ENCODE measurements around the gene HDHD5. TPM values are rescaled to one million over a fixed set of nuclear protein-coding genes. Genes with fewer than 3 reads are reported as not detected.
A peak's percentile ranks its signal among the peaks of the same experiment; 100 is the strongest.

HDHD5 gene
- total and polyA plus RNA-seq, 2 of the 13 experiments (the other 11 are each of a cell fraction or from before 2014, with no cell fraction given) = not detected

- DNase-seq (ENCODE audit: low spot score) = peak; percentile 79
- no peak for FAIRE-seq
- 0 out of 2 replicates have a peak, but pooled peaks have one; percentile 28 for TF ChIP-seq KDM4B (CRISPR knock-in tag; IDR thresholded peaks at IDR 0.05)
- TF ChIP-seq CSRNP2 (CRISPR knock-in tag; conservative IDR thresholded peaks at IDR 0.05; ENCODE audit: low read depth) = no peak
- no peak for TF ChIP-seq CCAR2 (optimal IDR thresholded peaks at IDR 0.05; ENCODE audit: low read depth, low read length)
- no peak for TF ChIP-seq ZNF17 (CRISPR knock-in tag; IDR thresholded peaks at IDR 0.05)
- TF ChIP-seq, protein P1, sequence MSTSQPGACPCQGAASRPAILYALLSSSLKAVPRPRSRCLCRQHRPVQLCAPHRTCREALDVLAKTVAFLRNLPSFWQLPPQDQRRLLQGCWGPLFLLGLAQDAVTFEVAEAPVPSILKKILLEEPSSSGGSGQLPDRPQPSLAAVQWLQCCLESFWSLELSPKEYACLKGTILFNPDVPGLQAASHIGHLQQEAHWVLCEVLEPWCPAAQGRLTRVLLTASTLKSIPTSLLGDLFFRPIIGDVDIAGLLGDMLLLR (CRISPR knock-in tag; IDR thresholded peaks at IDR 0.05) = no peak
- TF ChIP-seq HNF4A (CRISPR knock-in tag; IDR thresholded peaks at IDR 0.05) = no peak
- TF ChIP-seq SIN3B (IDR thresholded peaks at IDR 0.05; ENCODE audit: low read length) = no peak
- no peak for TF ChIP-seq ATAD3A (CRISPR knock-in tag; IDR thresholded peaks at IDR 0.05)
- peak; percentile 59; the same call in 1 of the 2 replicates for TF ChIP-seq ZNF564 (CRISPR knock-in tag; IDR thresholded peaks at IDR 0.05)
- TF ChIP-seq NR2F6 (IDR thresholded peaks at IDR 0.05) = no peak
- 0 out of 2 replicates have a peak, but pooled peaks have one; percentile 25 for TF ChIP-seq NR2F6 (CRISPR knock-in tag; IDR thresholded peaks at IDR 0.05)
- TF ChIP-seq ZNF775 (CRISPR knock-in tag; IDR thresholded peaks at IDR 0.05; ENCODE audit: borderline replicate concordance) = no peak
- TF ChIP-seq FOXM1 (CRISPR knock-in tag; IDR thresholded peaks at IDR 0.05) = no peak
- no peak for TF ChIP-seq ZBTB21 (CRISPR knock-in tag; IDR thresholded peaks at IDR 0.05)
- TF ChIP-seq, protein P2, sequence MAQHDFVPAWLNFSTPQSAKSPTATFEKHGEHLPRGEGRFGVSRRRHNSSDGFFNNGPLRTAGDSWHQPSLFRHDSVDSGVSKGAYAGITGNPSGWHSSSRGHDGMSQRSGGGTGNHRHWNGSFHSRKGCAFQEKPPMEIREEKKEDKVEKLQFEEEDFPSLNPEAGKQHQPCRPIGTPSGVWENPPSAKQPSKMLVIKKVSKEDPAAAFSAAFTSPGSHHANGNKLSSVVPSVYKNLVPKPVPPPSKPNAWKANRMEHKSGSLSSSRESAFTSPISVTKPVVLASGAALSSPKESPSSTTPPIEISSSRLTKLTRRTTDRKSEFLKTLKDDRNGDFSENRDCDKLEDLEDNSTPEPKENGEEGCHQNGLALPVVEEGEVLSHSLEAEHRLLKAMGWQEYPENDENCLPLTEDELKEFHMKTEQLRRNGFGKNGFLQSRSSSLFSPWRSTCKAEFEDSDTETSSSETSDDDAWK (CRISPR knock-in tag; IDR thresholded peaks at IDR 0.05) = no peak
- no peak for TF ChIP-seq TCF7L2 (IDR thresholded peaks at IDR 0.05; ENCODE audit: low read depth, low read length)
Observed at GRCh38 chr22:17171153-17172028, 12.3 kb upstream of the HDHD5 start.

More at GRCh38 chr22:17171153-17172028, 12.3 kb upstream of the HDHD5 start:
- no TSS peak for BruUV-seq (replicated peaks)
- intact Hi-C loops (cut with micrococcal nuclease; ENCODE audit: unreplicated experiment) = loop anchor here (1.0 to 5.0 kb wide), 3 partner anchors 30 to 331 kb away; no protein-coding TSS in a partner anchor
- Histone ChIP-seq H3K9ac (ENCODE audit: insufficient read depth, low read depth, low read length) (peak overlapping the region; percentile 39; the same call in 1 of the 2 replicates), H3K36me3 (replicated peaks in 1 of 2; ENCODE audit: control insufficient read depth in 1 of 2, insufficient read depth in 2 of 2, low read length in 2 of 2) (no peaks in the 10 kb centered on the region), H3K9me3 (ENCODE audit: low read length) (no peaks in the 10 kb centered on the region), H3K27ac (ENCODE audit: extremely low read length, insufficient read depth, low read length) (peak overlapping the region; percentile 44), H3K4me3 (replicated peaks in 1 of 3; ENCODE audit: insufficient read depth in 1 of 3, low read depth in 2 of 3, low read length in 3 of 3) (peak overlapping the region; percentile 49 to 78 (median 68); a peak in 5 of 6 replicates), H3K79me2 (ENCODE audit: insufficient read depth, low read length) (no peaks in the 10 kb centered on the region), H3K27me3 (ENCODE audit: control insufficient read depth in 1 of 2, insufficient read depth in 2 of 2, low read length in 2 of 2) (no peaks in the 10 kb centered on the region), H3K4me2 (ENCODE audit: low read depth, low read length) (peak overlapping the region; percentile 88), H3K4me1 (ENCODE audit: insufficient read depth, low read length) (no peaks in the 10 kb centered on the region), H2AFZ (ENCODE audit: low read length) (peak overlapping the region; percentile 83), H4K20me1 (ENCODE audit: insufficient read depth, low read length) (no peaks in the 10 kb centered on the region)
- ATAC-seq = peak; percentile 96
- in situ Hi-C loops (cut with HindIII; ENCODE audit: extremely low pct_ligation_motif_present, low pct_unique_long_range_greater_than_20kb) = loop anchor here (10.0 kb wide), 1 partner anchor 97 kb away; no protein-coding TSS in a partner anchor
- WGBS (ENCODE audit: low lambda C conversion rate) = under 1% methylated on average over 8 of the region's 83 CpGs
- ChIA-PET POLR2A (interaction anchor here (1.0 to 1.7 kb wide), 3 partner anchors 30 to 97 kb away, joined by 4 to 13 read pairs (median 7); no protein-coding TSS in a partner anchor), CTCF (ENCODE audit: low intra/inter-chr PET ratio, low total read pairs) (interaction anchor here (1.4 to 1.7 kb wide), 2 partner anchors 96 to 329 kb away, joined by 8 to 9 read pairs; no protein-coding TSS in a partner anchor)

All from HepG2 (cell line).